GM13977 (cell line): ENCODE data around the gene DGCR8.
A peak's percentile ranks its signal among the peaks of the same experiment; 100 is the strongest.

ENCODE experiments used
- DNase-seq: peaks from one replicate; pipeline ENCODE4 v3.0.0; 2012; ENCODE audit warnings: low spot score
- in situ Hi-C: fragments of 300-500 bp; cut with MboI; formaldehyde crosslinking; loops from one replicate; pipeline ENCODE4 v1.12.0; 2022; ENCODE audit warnings: low sequenced_read_pairs, low pct_unique_long_range_greater_than_20kb, mixed read lengths, inconsistent platforms; ENCODE audit not compliant: unreplicated experiment
- TF ChIP-seq, protein P1 (sequence below): IDR thresholded peaks from 2 replicates; pipeline ENCODE4 v1.5.1; 2012; ENCODE audit warnings: mild to moderate bottlenecking, control low read depth; ENCODE audit not compliant: insufficient read depth; ENCODE audit errors: extremely low read depth, missing control alignments

DGCR8 gene

GRCh38 chr22:20111045-20111688 lies 31.1 kb downstream of the DGCR8 start:
- TF ChIP-seq, protein P1, sequence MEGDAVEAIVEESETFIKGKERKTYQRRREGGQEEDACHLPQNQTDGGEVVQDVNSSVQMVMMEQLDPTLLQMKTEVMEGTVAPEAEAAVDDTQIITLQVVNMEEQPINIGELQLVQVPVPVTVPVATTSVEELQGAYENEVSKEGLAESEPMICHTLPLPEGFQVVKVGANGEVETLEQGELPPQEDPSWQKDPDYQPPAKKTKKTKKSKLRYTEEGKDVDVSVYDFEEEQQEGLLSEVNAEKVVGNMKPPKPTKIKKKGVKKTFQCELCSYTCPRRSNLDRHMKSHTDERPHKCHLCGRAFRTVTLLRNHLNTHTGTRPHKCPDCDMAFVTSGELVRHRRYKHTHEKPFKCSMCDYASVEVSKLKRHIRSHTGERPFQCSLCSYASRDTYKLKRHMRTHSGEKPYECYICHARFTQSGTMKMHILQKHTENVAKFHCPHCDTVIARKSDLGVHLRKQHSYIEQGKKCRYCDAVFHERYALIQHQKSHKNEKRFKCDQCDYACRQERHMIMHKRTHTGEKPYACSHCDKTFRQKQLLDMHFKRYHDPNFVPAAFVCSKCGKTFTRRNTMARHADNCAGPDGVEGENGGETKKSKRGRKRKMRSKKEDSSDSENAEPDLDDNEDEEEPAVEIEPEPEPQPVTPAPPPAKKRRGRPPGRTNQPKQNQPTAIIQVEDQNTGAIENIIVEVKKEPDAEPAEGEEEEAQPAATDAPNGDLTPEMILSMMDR, result peak; percentile 51
- DNase-seq, result peak; percentile 60
- in situ Hi-C loops, result no loop called here

GRCh38 chr22:20111689-20112622 lies 31.9 kb downstream of the DGCR8 start:
- in situ Hi-C loops, result no loop called here
- TF ChIP-seq, protein P1, result no peak
- DNase-seq, result no peak

GRCh38 chr22:20112623-20113511 lies 32.8 kb downstream of the DGCR8 start:
- TF ChIP-seq, protein P1, result no peak
- in situ Hi-C loops, result no loop called here
- no peak for DNase-seq

GRCh38 chr22:20113551-20114310 lies 33.7 kb downstream of the DGCR8 start:
- in situ Hi-C loops, result no loop called here
- DNase-seq, result no peak
- TF ChIP-seq, protein P1, result no peak

DNA sequence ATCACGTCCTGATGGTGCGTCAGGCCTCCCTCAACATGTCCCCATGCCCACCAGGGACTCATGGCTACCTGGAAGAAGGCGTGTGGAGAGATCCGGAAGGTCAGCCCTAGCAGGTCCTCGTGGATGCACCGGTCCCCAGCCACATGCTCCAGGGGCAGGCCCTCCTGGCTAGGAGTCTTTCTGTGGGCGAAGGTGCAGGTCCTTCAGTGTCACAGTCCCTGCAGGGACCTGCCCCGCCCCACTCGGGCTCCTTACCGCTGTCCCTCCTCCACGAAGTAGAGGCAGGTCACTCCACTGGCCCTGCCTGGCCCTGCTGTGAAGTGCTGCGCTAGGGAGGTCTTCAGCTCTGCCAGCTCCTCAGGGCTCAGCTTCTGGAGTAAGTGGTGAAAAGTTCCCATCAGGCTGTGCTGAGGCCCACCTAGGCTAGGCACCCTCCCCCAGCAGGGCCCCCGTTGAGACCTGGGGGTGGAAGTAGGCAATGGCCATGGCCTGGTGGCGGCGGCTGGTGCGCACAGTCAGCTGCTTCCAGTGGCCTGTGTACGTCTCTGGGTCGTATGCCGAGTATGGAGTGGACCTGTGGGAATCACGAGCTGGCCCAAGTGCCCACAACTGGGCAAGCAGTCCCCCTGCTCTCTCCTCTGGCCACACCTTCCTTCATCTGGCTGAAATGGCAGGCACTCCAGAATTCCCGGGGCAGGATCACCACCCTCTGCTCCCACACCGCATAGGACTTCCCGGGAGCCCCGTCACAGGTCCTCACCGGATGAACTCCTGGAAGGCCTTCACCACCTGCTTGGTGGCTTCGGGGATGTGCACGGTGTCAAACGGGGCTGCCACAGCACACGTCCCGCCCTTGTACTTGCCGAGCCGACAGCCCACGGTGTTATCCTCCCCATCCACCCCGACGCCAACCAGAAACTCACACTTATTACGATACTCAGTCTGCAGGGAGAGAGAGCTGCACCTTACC lies 34.8 kb downstream of the DGCR8 start:
- in situ Hi-C loops, result no loop called here
- TF ChIP-seq, protein P1, result no peak
- no peak for DNase-seq
